Measurements from ENCODE around the gene RNASE1.

- TF ChIP-seq CTCF (conservative IDR thresholded peaks at IDR 0.05; ENCODE audit: low read length): no peak
- TF ChIP-seq EZH2phosphoT487 (IDR thresholded peaks at IDR 0.05; ENCODE audit: borderline replicate concordance): no peak
These were observed 2.6 kb downstream of the RNASE1 start for GRCh38 chr14:20799892-20800544.
